Nephron progenitor cell (in vitro differentiated cells): ENCODE measurements around the gene SPOCD1.
"Not testable (repeated sequence)": the region's sequence is repeated elsewhere in the genome, so short reads cannot be mapped to it uniquely, and the experiment has no call there.

ENCODE experiments used
- DNase-seq: peaks from one replicate; pipeline ENCODE4 v3.0.0; 2021
- H3K27ac Mint-ChIP-seq: 2 replicates; pipeline ENCODE4 v1.8.0; 2021; ENCODE audit warnings: mild to moderate bottlenecking, moderate library complexity, mixed read lengths
- H3K27me3 Mint-ChIP-seq: 2 replicates; pipeline ENCODE4 v1.8.0; 2021; ENCODE audit warnings: mild to moderate bottlenecking, low read depth, mixed read lengths; ENCODE audit not compliant: poor library complexity
- H3K36me3 Mint-ChIP-seq: 2 replicates; pipeline ENCODE4 v1.8.0; 2021; ENCODE audit warnings: low read depth, mixed read lengths
- H3K4me1 Mint-ChIP-seq: 2 replicates; pipeline ENCODE4 v1.8.0; 2021; ENCODE audit warnings: mixed read lengths
- H3K4me3 Mint-ChIP-seq: 2 replicates; pipeline ENCODE4 v1.8.0; 2021; ENCODE audit warnings: mild to moderate bottlenecking, moderate library complexity, mixed read lengths
- H3K9me3 Mint-ChIP-seq: 2 replicates; pipeline ENCODE4 v1.8.0; 2021; ENCODE audit warnings: mild to moderate bottlenecking, moderate library complexity, mixed read lengths
- TF ChIP-seq, protein P1 (sequence below): fragments of 200-600 bp; sonication (generic); IDR thresholded peaks from 2 replicates; pipeline ENCODE4 v1.5.0; 2021; ENCODE audit warnings: antibody characterized with exemption

The SPOCD1 gene

GRCh38 chr1:31823780-31824179 is 8.0 kb upstream of the SPOCD1 start:
- TF ChIP-seq, protein P1, sequence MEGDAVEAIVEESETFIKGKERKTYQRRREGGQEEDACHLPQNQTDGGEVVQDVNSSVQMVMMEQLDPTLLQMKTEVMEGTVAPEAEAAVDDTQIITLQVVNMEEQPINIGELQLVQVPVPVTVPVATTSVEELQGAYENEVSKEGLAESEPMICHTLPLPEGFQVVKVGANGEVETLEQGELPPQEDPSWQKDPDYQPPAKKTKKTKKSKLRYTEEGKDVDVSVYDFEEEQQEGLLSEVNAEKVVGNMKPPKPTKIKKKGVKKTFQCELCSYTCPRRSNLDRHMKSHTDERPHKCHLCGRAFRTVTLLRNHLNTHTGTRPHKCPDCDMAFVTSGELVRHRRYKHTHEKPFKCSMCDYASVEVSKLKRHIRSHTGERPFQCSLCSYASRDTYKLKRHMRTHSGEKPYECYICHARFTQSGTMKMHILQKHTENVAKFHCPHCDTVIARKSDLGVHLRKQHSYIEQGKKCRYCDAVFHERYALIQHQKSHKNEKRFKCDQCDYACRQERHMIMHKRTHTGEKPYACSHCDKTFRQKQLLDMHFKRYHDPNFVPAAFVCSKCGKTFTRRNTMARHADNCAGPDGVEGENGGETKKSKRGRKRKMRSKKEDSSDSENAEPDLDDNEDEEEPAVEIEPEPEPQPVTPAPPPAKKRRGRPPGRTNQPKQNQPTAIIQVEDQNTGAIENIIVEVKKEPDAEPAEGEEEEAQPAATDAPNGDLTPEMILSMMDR: no peak
- H3K4me1 Mint-ChIP-seq: peaks cover 15% of the 10 kb centered on the region
- no peaks in the 10 kb centered on the region for H3K9me3 Mint-ChIP-seq
- DNase-seq: no peak
- H3K27me3 Mint-ChIP-seq: peaks cover 12% of the 10 kb centered on the region
- H3K27ac Mint-ChIP-seq: no peak overlapping the region
- H3K36me3 Mint-ChIP-seq: no peaks in the 10 kb centered on the region
- no peak overlapping the region for H3K4me3 Mint-ChIP-seq

- DNase-seq: no peak
- H3K4me3 Mint-ChIP-seq: no peak overlapping the region
- no peaks in the 10 kb centered on the region for H3K9me3 Mint-ChIP-seq
- H3K36me3 Mint-ChIP-seq: no peaks in the 10 kb centered on the region
- no peak overlapping the region for H3K27ac Mint-ChIP-seq
- peaks cover 12% of the 10 kb centered on the region for H3K27me3 Mint-ChIP-seq
- peaks cover 8% of the 10 kb centered on the region for H3K4me1 Mint-ChIP-seq
- TF ChIP-seq, protein P1: no peak
Observed at GRCh38 chr1:31822766-31823165, 6.9 kb upstream of the SPOCD1 start.

- not testable (repeated sequence) for H3K27ac Mint-ChIP-seq, H3K9me3 Mint-ChIP-seq, H3K4me3 Mint-ChIP-seq, DNase-seq, H3K4me1 Mint-ChIP-seq, H3K27me3 Mint-ChIP-seq, H3K36me3 Mint-ChIP-seq
Observed at GRCh38 chr1:31820196-31820595, 4.4 kb upstream of the SPOCD1 start.

DNA sequence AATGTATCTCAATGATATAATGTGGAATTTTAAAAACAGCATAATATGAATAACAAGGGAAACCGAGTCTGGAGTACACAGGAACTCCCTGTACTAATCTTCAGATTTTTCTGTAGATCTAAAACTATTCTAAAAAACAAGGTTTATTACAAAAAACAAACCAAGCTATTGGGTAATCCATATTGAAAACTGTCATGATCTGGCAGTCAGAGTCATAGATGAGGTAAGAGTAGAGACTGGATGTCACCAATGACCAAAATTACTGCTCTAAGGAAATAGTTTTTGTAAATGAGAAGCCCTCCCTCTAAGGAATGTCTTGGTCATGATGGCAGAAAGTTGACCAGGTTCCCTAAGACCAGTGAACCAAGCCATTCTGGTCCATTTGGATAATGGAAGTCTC is 2.4 kb upstream of the SPOCD1 start:
- no peak for DNase-seq
- Mint-ChIP-seq H3K27me3 (peaks cover 4% of the 10 kb centered on the region), H3K9me3 (no peaks in the 10 kb centered on the region), H3K36me3 (no peaks in the 10 kb centered on the region), H3K4me3 (no peak overlapping the region), H3K27ac (no peak overlapping the region), H3K4me1 (peaks cover 5% of the 10 kb centered on the region)
- TF ChIP-seq, protein P1: no peak

- not testable (repeated sequence) for H3K36me3 Mint-ChIP-seq, H3K27ac Mint-ChIP-seq, H3K4me3 Mint-ChIP-seq, H3K9me3 Mint-ChIP-seq, DNase-seq, H3K27me3 Mint-ChIP-seq, H3K4me1 Mint-ChIP-seq
Observed at GRCh38 chr1:31816947-31817346, 1.1 kb upstream of the SPOCD1 start.

DNA sequence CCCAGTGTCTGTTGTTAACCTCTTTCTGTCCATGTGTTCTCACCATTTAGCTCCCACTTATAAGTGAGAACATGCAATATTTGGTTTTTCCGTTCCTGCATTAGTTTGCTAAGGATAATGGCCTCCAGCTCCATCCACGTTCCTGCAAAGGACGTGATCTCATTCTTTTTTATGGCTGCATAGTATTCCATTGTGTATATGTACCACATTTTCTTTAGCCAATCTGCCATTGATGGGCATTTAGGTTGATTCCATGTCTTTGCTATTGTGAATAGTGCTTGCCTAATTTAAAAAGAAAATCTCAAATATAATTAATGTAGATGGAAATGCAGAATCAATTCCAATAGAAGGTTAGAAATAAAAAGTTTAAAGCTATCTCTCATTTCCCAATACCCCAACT is 679 bp upstream of the SPOCD1 start:
- not testable (repeated sequence) for H3K36me3 Mint-ChIP-seq, H3K4me1 Mint-ChIP-seq, DNase-seq, H3K9me3 Mint-ChIP-seq, H3K27me3 Mint-ChIP-seq, H3K27ac Mint-ChIP-seq
- H3K4me3 Mint-ChIP-seq: peak overlapping the region; percentile 25

DNA sequence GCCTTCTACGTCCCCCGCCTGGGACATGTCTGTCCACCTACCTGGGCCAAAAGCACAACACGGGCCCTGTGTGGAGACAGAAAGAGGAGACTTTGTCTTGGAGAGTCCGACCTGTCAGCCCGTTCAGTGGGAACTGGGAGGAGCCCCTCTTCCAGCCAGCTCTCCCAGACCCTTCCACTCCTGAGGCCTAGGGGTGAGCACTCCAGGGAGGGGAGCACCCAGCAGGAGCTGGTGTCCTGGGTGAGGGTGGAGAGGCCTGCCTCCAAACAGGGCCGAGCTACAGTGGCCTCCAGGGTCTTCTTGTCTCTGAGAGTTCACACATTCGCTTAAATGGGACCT is 546 bp downstream of the SPOCD1 start:
- no peak for DNase-seq
- H3K27ac Mint-ChIP-seq: no peak overlapping the region
- no peaks in the 10 kb centered on the region for H3K9me3 Mint-ChIP-seq
- H3K36me3 Mint-ChIP-seq: no peaks in the 10 kb centered on the region
- peaks cover 5% of the 10 kb centered on the region for H3K4me1 Mint-ChIP-seq
- H3K4me3 Mint-ChIP-seq: no peak overlapping the region
- TF ChIP-seq, protein P1: no peak
- peaks cover 14% of the 10 kb centered on the region for H3K27me3 Mint-ChIP-seq
